ENCODE data around the gene DLG2. TPM values are rescaled to one million over a fixed set of nuclear protein-coding genes. Genes with fewer than 3 reads are reported as not detected.

Gene DLG2
- total and polyA plus RNA-seq, 2 of the 8 experiments (the other 6 are each of a cell fraction or from before 2014, with no cell fraction given): 1.7 to 14.3 TPM

DNA sequence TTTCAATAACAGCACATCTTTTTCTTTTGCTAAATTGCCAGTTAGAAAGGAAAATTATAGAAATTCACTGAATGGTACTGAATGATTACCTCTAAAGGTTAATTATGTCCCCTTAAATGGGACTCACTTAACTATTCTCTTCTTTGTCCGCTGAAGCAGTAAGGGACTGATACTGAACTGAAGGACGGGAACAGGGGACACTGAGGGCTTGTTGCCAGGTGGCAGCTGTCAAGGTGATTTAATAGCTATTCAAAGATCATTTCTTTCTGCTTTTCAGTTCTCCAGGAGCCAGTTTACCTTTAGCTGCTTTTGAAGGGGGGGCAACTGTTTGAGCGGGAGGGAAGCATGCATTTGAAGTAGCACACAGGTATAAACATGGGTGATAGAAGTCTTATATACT is 2015.5 kb downstream of the DLG2 start:
- no peak overlapping the region for H3K4me2 ChIP-seq (ENCODE audit: insufficient read depth in 1 of 2, low read depth in 2 of 2, low read length in 2 of 2)
- no peaks in the 10 kb centered on the region for H3K27me3 ChIP-seq (replicated peaks in 1 of 4; ENCODE audit: control insufficient read depth in 3 of 4, extremely low read depth in 1 of 4, insufficient read depth in 3 of 4, low read length in 3 of 4)
- POLR2A ChIA-PET (ENCODE audit: partially characterized antibody): no interaction called here
- peaks cover 2% of the 10 kb centered on the region; the same call in 1 of the 2 replicates for H3K23me2 ChIP-seq (ENCODE audit: low read depth, low read length)
- H2BK20ac ChIP-seq (ENCODE audit: low read length): no peak overlapping the region
- H3K18ac ChIP-seq (ENCODE audit: extremely low read depth, low read length): no peak overlapping the region
- no peak overlapping the region for H3K14ac ChIP-seq (ENCODE audit: insufficient read length)
- H4K20me1 ChIP-seq (replicated peaks in 1 of 2; ENCODE audit: control insufficient read depth in 1 of 2, insufficient read depth in 2 of 2, low read length in 2 of 2): no peaks in the 10 kb centered on the region
- no peak overlapping the region for H3K4ac ChIP-seq (replicated peaks; ENCODE audit: insufficient read length, low read depth, low read length)
- no peak overlapping the region for H4K5ac ChIP-seq (ENCODE audit: insufficient read length, low read depth, low read length)
- peaks cover 0 to 4% (median 0%) of the 10 kb centered on the region in 4 experiments; a peak in 3 of 7 replicates for H3K4me1 ChIP-seq (replicated peaks in 1 of 4; ENCODE audit: control insufficient read depth in 3 of 4, insufficient read depth in 4 of 4, low read length in 3 of 4)
- no peak overlapping the region for H2AFZ ChIP-seq (ENCODE audit: low read length)
- H3K4me3 ChIP-seq (ENCODE audit: extremely low read depth in 1 of 4, insufficient read depth in 2 of 4, low read depth in 3 of 4, low read length in 4 of 4): no peak overlapping the region
- H2BK12ac ChIP-seq (ENCODE audit: low read depth, low read length): no peak overlapping the region
- H4K91ac ChIP-seq (replicated peaks; ENCODE audit: insufficient read length, low read length): no peak overlapping the region
- TF ChIP-seq, protein P1, sequence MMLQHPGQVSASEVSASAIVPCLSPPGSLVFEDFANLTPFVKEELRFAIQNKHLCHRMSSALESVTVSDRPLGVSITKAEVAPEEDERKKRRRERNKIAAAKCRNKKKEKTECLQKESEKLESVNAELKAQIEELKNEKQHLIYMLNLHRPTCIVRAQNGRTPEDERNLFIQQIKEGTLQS (IDR thresholded peaks at IDR 0.05; ENCODE audit: insufficient read depth, low read depth, low read length): no peak
- TF ChIP-seq CTBP2 (IDR thresholded peaks at IDR 0.05; ENCODE audit: borderline replicate concordance, insufficient read depth, insufficient read length, low read length) (no peak), SP2 (IDR thresholded peaks at IDR 0.05; ENCODE audit: low read length) (no peak), HDAC2 (IDR thresholded peaks at IDR 0.05; ENCODE audit: borderline replicate concordance in 1 of 2, low read depth in 2 of 2, low read length in 2 of 2) (no peak)
- no peak overlapping the region for H2BK15ac ChIP-seq (ENCODE audit: low read length)
- no peak overlapping the region for H3K27ac ChIP-seq (ENCODE audit: low read depth, low read length)
- no peak overlapping the region for H4K8ac ChIP-seq (ENCODE audit: extremely low read depth, insufficient read depth, low read length)
- H2BK5ac ChIP-seq (ENCODE audit: low read depth, low read length): no peak overlapping the region
- CTCF ChIA-PET (ENCODE audit: partially characterized antibody): no interaction called here
- no peak overlapping the region for H3K56ac ChIP-seq (replicated peaks; ENCODE audit: insufficient read length, low read depth, low read length)
- WGBS, 2 experiments (ENCODE audit: extremely low coverage in 1 of 2, insufficient coverage in 1 of 2, insufficient read length in 1 of 2, insufficient replicate concordance in 2 of 2, low coverage in 1 of 2, low lambda C conversion rate in 2 of 2, missing lambda C conversion rate in 1 of 2): 87% methylated on average over 3 of the region's 3 CpGs; no CpG with 5 or more reads in 1 of the 2 experiments
- H3K9me3 ChIP-seq (ENCODE audit: insufficient read depth in 2 of 2, low read depth in 1 of 2, low read length in 1 of 2): no peaks in the 10 kb centered on the region
- no peaks in the 10 kb centered on the region for H3K36me3 ChIP-seq (ENCODE audit: control insufficient read depth in 2 of 4, insufficient read depth in 4 of 4, low read length in 3 of 4)
- H3K79me2 ChIP-seq (ENCODE audit: control insufficient read depth in 1 of 2, insufficient read depth in 2 of 2, low read length in 2 of 2): no peaks in the 10 kb centered on the region
- H2AK5ac ChIP-seq (ENCODE audit: low read depth, low read length): no peak overlapping the region
- no peak for FAIRE-seq
- no peak overlapping the region for H2BK120ac ChIP-seq (replicated peaks; ENCODE audit: low read depth, low read length)
- H3K9ac ChIP-seq (replicated peaks in 1 of 4; ENCODE audit: extremely low read depth in 1 of 4, low read depth in 3 of 4, low read length in 3 of 4): no peak overlapping the region
- no peaks in the 10 kb centered on the region for H3K79me1 ChIP-seq (ENCODE audit: low read depth, low read length)
- no peak for DNase-seq (ENCODE audit: low read depth in 1 of 2, low spot score in 2 of 2)
- no peak overlapping the region for H3K23ac ChIP-seq (ENCODE audit: insufficient read length)
